Uterus (tissue), 4 donors: ENCODE measurements around the gene SRL. TPM values are rescaled to one million over a fixed set of nuclear protein-coding genes. Genes with fewer than 3 reads are reported as not detected.

Experiments used
- DNase-seq, 2 donors: peaks; one replicate each; pipeline ENCODE4 v3.0.0-alpha.2; 2019 to 2020
- H3K27ac ChIP-seq, 2 donors: fragments of 200-600 bp; sonication (generic); 1 replicate in 1 of 2; 2 replicates in 1 of 2; pipeline ENCODE4 v1.5.1; 2016 to 2018
- H3K27me3 ChIP-seq, 2 donors: fragments of 200-600 bp; sonication (generic); one replicate each; pipeline ENCODE4 v1.5.1; 2018 to 2019; ENCODE audit warnings: control low read depth in 1 of 2
- H3K36me3 ChIP-seq, 2 donors: fragments of 200-600 bp; sonication (generic); one replicate each; pipeline ENCODE4 v1.5.1; 2019; ENCODE audit warnings: control low read depth in 1 of 2
- H3K4me1 ChIP-seq, 2 donors: fragments of 200-600 bp; sonication (generic); one replicate each; pipeline ENCODE4 v1.5.1; 2018 to 2019; ENCODE audit warnings: control low read depth in 1 of 2
- H3K4me3 ChIP-seq, 2 donors: fragments of 200-600 bp; sonication (generic); 1 replicate in 1 of 2; 2 replicates in 1 of 2; pipeline ENCODE4 v1.5.1; 2018 to 2019; ENCODE audit warnings: mild to moderate bottlenecking in 1 of 2
- H3K9me3 ChIP-seq, 2 donors: fragments of 200-600 bp; sonication (generic); one replicate each; pipeline ENCODE4 v1.5.1; 2019; ENCODE audit warnings: control low read depth in 1 of 2
- POLR2A ChIP-seq, 2 donors: fragments of 450-650 bp; IDR thresholded peaks; one replicate each; pipeline ENCODE4 v1.6.1; 2016; ENCODE audit warnings: antibody characterized with exemption in 2 of 2, mild to moderate bottlenecking in 1 of 2, moderate library complexity in 1 of 2
- intact Hi-C: fragments of 100-400 bp; cut with DNase I; formaldehyde crosslinking; loops from one replicate; pipeline ENCODE4 v1.15.1; 2023; ENCODE audit warnings: low total_unique reads
- total RNA-seq, 4 donors: library from RNA; depleted of rRNA in 3 of 4; stranded (reverse); fragments of >200 nt in 3 of 4; gene quantifications; one replicate each; pipeline versions ENCODE4 v1.1.0 to v1.2.4, GENCODE V29; 2014 to 2023
- TF ChIP-seq, protein P1 (sequence below), 4 experiments: fragments of 200-600 bp in 2 of 4; fragments of 450-650 bp in 2 of 4; sonication (generic) in 2 of 4; IDR thresholded peaks; one replicate each; pipeline ENCODE4 v1.5.1; 2016 to 2019; ENCODE audit warnings: antibody characterized with exemption in 4 of 4, mild to moderate bottlenecking in 2 of 4, moderate library complexity in 1 of 4
- donor health status: DM: yes; HTN: yes; CAD: no.

SRL gene
- total RNA-seq, 4 donors from 2014 or later = 0.29 to 10.1 (median 7.6) TPM

DNA sequence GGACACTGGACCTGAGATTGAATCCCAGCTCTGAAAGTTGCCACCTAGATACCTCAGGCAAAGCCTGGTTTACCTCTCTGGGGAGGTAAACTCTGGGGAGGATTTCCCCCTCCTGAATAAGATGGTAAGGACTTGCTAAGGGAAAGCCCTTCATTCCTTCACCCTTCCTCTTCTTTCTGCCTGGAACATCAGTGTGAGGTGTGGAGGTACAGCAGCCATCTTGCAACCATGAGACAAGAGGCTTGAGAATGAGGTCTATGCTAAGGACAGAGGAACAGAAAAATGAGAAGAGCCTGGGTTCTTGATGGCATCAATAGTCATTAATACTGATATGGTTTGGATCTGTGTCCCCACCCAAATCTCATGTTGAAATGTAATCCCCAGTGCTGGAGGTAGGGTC is 101.9 kb downstream of the SRL start:
- Histone ChIP-seq H3K36me3 (no peaks in the 10 kb centered on the region), H3K9me3 (no peaks in the 10 kb centered on the region), H3K27ac (no peak overlapping the region), H3K4me3 (no peak overlapping the region), H3K27me3 (no peaks in the 10 kb centered on the region), H3K4me1 (no peaks in the 10 kb centered on the region)
- TF ChIP-seq POLR2A (IDR thresholded peaks at IDR 0.05) = no peak
- TF ChIP-seq, protein P1, sequence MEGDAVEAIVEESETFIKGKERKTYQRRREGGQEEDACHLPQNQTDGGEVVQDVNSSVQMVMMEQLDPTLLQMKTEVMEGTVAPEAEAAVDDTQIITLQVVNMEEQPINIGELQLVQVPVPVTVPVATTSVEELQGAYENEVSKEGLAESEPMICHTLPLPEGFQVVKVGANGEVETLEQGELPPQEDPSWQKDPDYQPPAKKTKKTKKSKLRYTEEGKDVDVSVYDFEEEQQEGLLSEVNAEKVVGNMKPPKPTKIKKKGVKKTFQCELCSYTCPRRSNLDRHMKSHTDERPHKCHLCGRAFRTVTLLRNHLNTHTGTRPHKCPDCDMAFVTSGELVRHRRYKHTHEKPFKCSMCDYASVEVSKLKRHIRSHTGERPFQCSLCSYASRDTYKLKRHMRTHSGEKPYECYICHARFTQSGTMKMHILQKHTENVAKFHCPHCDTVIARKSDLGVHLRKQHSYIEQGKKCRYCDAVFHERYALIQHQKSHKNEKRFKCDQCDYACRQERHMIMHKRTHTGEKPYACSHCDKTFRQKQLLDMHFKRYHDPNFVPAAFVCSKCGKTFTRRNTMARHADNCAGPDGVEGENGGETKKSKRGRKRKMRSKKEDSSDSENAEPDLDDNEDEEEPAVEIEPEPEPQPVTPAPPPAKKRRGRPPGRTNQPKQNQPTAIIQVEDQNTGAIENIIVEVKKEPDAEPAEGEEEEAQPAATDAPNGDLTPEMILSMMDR (IDR thresholded peaks at IDR 0.05) = no peak
- DNase-seq = no peak
- intact Hi-C loops = no loop called here

Other genes starting within 250 kb of the SRL start
- 10 to 100 TPM in 3 of 4 donors, 1 to 10 TPM in 1; 2.8 to 34.7 (median 20.2) TPM for gene ADCY9, start 125.6 kb downstream of the SRL start, total RNA-seq
- 10 to 100 TPM in 2 of 4 donors, 1 to 10 TPM in 2; 2.1 to 18.7 (median 8.2) TPM for gene TFAP4, start 30.9 kb upstream of the SRL start, total RNA-seq
- 10 to 100 TPM in 1 of 4 donors, 1 to 10 TPM in 3; 2.9 to 55.8 (median 5.1) TPM for gene GLIS2, start 74.0 kb upstream of the SRL start, total RNA-seq
- 100 to 1,000 TPM in 1 of 4 donors, 10 to 100 TPM in 2, 1 to 10 TPM in 1; 8.9 to 438 (median 35.3) TPM for gene PAM16, start 109.2 kb upstream of the SRL start, total RNA-seq
- gene VASN, start 129.8 kb upstream of the SRL start, total RNA-seq = 10 to 100 TPM in 3 of 4 donors, 1 to 10 TPM in 1; 3.6 to 49.0 (median 19.9) TPM
- gene CORO7, start 174.5 kb upstream of the SRL start, total RNA-seq = 10 to 100 TPM; 13.8 to 52.1 (median 30.0) TPM
- gene DNAJA3, start 183.8 kb upstream of the SRL start, total RNA-seq = 10 to 100 TPM; 13.8 to 44.9 (median 36.4) TPM
- 100 to 1,000 TPM in 1 of 4 donors, 10 to 100 TPM in 3; 37.0 to 320 (median 59.3) TPM for gene NMRAL1, start 232.5 kb upstream of the SRL start, total RNA-seq
- gene HMOX2, start 234.3 kb upstream of the SRL start, total RNA-seq = 10 to 100 TPM; 13.2 to 43.1 (median 34.1) TPM